ENCODE measurements around the gene KDM6A.

GRCh38 chrX:44882635-44883034 is 9.6 kb downstream of the KDM6A start:
- no peak for TF ChIP-seq CEBPB (IDR thresholded peaks at IDR 0.05; ENCODE audit: low read depth)
- TF ChIP-seq POLR2A (IDR thresholded peaks at IDR 0.05; ENCODE audit: borderline replicate concordance, extremely low read depth, insufficient read depth, insufficient read length): no peak
- TF ChIP-seq, protein P1, sequence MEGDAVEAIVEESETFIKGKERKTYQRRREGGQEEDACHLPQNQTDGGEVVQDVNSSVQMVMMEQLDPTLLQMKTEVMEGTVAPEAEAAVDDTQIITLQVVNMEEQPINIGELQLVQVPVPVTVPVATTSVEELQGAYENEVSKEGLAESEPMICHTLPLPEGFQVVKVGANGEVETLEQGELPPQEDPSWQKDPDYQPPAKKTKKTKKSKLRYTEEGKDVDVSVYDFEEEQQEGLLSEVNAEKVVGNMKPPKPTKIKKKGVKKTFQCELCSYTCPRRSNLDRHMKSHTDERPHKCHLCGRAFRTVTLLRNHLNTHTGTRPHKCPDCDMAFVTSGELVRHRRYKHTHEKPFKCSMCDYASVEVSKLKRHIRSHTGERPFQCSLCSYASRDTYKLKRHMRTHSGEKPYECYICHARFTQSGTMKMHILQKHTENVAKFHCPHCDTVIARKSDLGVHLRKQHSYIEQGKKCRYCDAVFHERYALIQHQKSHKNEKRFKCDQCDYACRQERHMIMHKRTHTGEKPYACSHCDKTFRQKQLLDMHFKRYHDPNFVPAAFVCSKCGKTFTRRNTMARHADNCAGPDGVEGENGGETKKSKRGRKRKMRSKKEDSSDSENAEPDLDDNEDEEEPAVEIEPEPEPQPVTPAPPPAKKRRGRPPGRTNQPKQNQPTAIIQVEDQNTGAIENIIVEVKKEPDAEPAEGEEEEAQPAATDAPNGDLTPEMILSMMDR (IDR thresholded peaks at IDR 0.05 in 2 of 3, conservative IDR thresholded peaks at IDR 0.05 in 1 of 3; ENCODE audit: borderline replicate concordance in 1 of 3, insufficient read depth in 1 of 3, low read depth in 2 of 3, low read length in 2 of 3): no peak
- TF ChIP-seq, protein P2, sequence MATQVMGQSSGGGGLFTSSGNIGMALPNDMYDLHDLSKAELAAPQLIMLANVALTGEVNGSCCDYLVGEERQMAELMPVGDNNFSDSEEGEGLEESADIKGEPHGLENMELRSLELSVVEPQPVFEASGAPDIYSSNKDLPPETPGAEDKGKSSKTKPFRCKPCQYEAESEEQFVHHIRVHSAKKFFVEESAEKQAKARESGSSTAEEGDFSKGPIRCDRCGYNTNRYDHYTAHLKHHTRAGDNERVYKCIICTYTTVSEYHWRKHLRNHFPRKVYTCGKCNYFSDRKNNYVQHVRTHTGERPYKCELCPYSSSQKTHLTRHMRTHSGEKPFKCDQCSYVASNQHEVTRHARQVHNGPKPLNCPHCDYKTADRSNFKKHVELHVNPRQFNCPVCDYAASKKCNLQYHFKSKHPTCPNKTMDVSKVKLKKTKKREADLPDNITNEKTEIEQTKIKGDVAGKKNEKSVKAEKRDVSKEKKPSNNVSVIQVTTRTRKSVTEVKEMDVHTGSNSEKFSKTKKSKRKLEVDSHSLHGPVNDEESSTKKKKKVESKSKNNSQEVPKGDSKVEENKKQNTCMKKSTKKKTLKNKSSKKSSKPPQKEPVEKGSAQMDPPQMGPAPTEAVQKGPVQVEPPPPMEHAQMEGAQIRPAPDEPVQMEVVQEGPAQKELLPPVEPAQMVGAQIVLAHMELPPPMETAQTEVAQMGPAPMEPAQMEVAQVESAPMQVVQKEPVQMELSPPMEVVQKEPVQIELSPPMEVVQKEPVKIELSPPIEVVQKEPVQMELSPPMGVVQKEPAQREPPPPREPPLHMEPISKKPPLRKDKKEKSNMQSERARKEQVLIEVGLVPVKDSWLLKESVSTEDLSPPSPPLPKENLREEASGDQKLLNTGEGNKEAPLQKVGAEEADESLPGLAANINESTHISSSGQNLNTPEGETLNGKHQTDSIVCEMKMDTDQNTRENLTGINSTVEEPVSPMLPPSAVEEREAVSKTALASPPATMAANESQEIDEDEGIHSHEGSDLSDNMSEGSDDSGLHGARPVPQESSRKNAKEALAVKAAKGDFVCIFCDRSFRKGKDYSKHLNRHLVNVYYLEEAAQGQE (IDR thresholded peaks at IDR 0.05; ENCODE audit: low read depth): no peak
- TF ChIP-seq YY1 (IDR thresholded peaks at IDR 0.05; ENCODE audit: extremely low read depth, insufficient replicate concordance, low read depth, low read length): no peak
- no peak for TF ChIP-seq MAX (IDR thresholded peaks at IDR 0.05)
- TF ChIP-seq, protein P3, sequence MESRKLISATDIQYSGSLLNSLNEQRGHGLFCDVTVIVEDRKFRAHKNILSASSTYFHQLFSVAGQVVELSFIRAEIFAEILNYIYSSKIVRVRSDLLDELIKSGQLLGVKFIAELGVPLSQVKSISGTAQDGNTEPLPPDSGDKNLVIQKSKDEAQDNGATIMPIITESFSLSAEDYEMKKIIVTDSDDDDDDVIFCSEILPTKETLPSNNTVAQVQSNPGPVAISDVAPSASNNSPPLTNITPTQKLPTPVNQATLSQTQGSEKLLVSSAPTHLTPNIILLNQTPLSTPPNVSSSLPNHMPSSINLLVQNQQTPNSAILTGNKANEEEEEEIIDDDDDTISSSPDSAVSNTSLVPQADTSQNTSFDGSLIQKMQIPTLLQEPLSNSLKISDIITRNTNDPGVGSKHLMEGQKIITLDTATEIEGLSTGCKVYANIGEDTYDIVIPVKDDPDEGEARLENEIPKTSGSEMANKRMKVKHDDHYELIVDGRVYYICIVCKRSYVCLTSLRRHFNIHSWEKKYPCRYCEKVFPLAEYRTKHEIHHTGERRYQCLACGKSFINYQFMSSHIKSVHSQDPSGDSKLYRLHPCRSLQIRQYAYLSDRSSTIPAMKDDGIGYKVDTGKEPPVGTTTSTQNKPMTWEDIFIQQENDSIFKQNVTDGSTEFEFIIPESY (IDR thresholded peaks at IDR 0.05; ENCODE audit: extremely low read depth, insufficient replicate concordance, low read length): no peak
- TF ChIP-seq TCF7L2 (IDR thresholded peaks at IDR 0.05; ENCODE audit: borderline replicate concordance, extremely low read depth, insufficient read depth, insufficient read length): no peak
- no peak for TF ChIP-seq JUND (IDR thresholded peaks at IDR 0.05)
- no peak for TF ChIP-seq POLR2AphosphoS5 (IDR thresholded peaks at IDR 0.05; ENCODE audit: low read depth, low read length)
- TF ChIP-seq, protein P4, sequence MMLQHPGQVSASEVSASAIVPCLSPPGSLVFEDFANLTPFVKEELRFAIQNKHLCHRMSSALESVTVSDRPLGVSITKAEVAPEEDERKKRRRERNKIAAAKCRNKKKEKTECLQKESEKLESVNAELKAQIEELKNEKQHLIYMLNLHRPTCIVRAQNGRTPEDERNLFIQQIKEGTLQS (IDR thresholded peaks at IDR 0.05): no peak
- TF ChIP-seq EZH2phosphoT487 (IDR thresholded peaks at IDR 0.05; ENCODE audit: borderline replicate concordance): no peak

Data from HCT116 (cell line).